Body of pancreas (tissue), 4 donors: ENCODE measurements around the gene SLC28A3. TPM values are rescaled to one million over a fixed set of nuclear protein-coding genes. Genes with fewer than 3 reads are reported as not detected.

Source experiments
- ATAC-seq: fragments of 150-250 bp; one replicate; pipeline ENCODE4 v1.9.1; 2016
- DNase-seq, 4 donors: peaks; one replicate each; pipeline ENCODE4 v3.0.0-alpha.2; 2019
- H3K27ac ChIP-seq, 4 donors: fragments of 200-600 bp; sonication (generic); 1 replicate in 3 of 4; 2 replicates in 1 of 4; pipeline versions ENCODE4 v1.5.1 to v1.6.1; 2016 to 2019; ENCODE audit warnings: mild to moderate bottlenecking in 1 of 4, mixed read lengths in 1 of 4, moderate library complexity in 1 of 4
- H3K27me3 ChIP-seq, 2 donors: fragments of 200-600 bp; sonication (generic); one replicate each; pipeline ENCODE4 v1.6.0; 2016; ENCODE audit warnings: mild to moderate bottlenecking in 1 of 2
- H3K36me3 ChIP-seq, 2 donors: fragments of 200-600 bp; sonication (generic); replicated peaks in 1 of 2; 2 replicates each; pipeline ENCODE4 v1.5.1; 2016; ENCODE audit warnings: low read depth in 2 of 2; ENCODE audit not compliant: insufficient read depth in 1 of 2
- H3K4me1 ChIP-seq: fragments of 200-600 bp; sonication (generic); one replicate; pipeline ENCODE4 v1.6.0; 2016
- H3K4me3 ChIP-seq, 2 donors: fragments of 200-600 bp; sonication (generic); 1 replicate in 1 of 2; 2 replicates in 1 of 2; pipeline ENCODE4 v1.5.1; 2016 to 2019
- H3K9me3 ChIP-seq, 3 donors: fragments of 200-600 bp; sonication (generic); 1 replicate in 2 of 3; 2 replicates in 1 of 3; pipeline ENCODE4 v1.5.1; 2016
- POLR2A ChIP-seq, 3 donors: fragments of 450-650 bp; IDR thresholded peaks; one replicate each; pipeline ENCODE4 v1.6.1; 2016; ENCODE audit warnings: antibody characterized with exemption in 3 of 3, mild to moderate bottlenecking in 2 of 3
- WGBS, 2 donors: methylation state at CpG; one replicate each; pipeline ENCODE4 v1.1.5; 2017; 5-methylcytosine and 5-hydroxymethylcytosine counted together
- intact Hi-C: fragments of 100-400 bp; cut with DNase I; formaldehyde crosslinking; loops from one replicate; pipeline ENCODE4 v1.15.1; 2023
- total RNA-seq, 2 donors: library from RNA; depleted of rRNA; stranded (reverse); fragments of >200 nt; gene quantifications; one replicate each; pipeline ENCODE4 v1.1.0, GENCODE V29; 2016
- TF ChIP-seq, protein P1 (sequence below), 7 experiments: fragments of 450-650 bp in 4 of 7; fragments of 200-600 bp in 3 of 7; sonication (generic) in 3 of 7; IDR thresholded peaks; one replicate each; pipeline ENCODE4 v1.5.1; 2016 to 2019; ENCODE audit warnings: antibody characterized with exemption in 7 of 7

The SLC28A3 gene
- total RNA-seq, 2 donors from 2014 or later: 4.3 to 8.0 TPM

DNA sequence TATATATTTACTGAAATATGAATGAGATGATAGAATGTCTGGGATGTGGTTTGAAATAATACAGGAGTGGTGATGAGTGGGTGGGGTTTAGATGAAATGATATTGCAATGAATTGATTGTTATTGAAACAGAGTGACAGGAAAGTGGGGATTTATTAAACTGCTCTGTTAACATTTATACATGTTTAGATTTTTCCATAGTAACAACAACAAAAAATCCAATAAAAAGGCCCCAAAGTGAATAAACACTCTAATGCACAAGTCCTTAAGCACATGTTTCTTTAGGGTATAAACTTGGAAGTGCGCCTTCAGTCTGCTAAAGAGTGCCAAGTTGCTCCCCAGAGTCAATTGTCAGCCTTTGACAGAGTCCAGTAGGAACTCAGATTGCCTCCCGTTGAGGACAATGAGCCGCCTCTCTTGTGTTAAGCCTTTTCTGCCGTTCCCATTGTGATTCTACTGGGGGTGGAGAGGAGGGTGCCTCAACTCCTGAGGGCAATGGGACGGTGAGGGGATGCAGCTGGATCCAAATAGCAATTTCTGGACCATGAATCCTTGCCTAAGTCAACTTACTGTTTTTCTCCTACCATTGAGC is 112.3 kb downstream of the SLC28A3 start:
- DNase-seq (no peak), ATAC-seq (no peak)
- no peak overlapping the region for H3K27ac ChIP-seq
- intact Hi-C loops: no loop called here
- 72 to 76% methylated on average over 5 of the region's 5 CpGs for WGBS, 2 donors
- H3K27me3 ChIP-seq: no peaks in the 10 kb centered on the region
- H3K9me3 ChIP-seq: no peaks in the 10 kb centered on the region
- H3K36me3 ChIP-seq: no peaks in the 10 kb centered on the region
- H3K4me1 ChIP-seq: peaks cover 8% of the 10 kb centered on the region
- TF ChIP-seq, protein P1, sequence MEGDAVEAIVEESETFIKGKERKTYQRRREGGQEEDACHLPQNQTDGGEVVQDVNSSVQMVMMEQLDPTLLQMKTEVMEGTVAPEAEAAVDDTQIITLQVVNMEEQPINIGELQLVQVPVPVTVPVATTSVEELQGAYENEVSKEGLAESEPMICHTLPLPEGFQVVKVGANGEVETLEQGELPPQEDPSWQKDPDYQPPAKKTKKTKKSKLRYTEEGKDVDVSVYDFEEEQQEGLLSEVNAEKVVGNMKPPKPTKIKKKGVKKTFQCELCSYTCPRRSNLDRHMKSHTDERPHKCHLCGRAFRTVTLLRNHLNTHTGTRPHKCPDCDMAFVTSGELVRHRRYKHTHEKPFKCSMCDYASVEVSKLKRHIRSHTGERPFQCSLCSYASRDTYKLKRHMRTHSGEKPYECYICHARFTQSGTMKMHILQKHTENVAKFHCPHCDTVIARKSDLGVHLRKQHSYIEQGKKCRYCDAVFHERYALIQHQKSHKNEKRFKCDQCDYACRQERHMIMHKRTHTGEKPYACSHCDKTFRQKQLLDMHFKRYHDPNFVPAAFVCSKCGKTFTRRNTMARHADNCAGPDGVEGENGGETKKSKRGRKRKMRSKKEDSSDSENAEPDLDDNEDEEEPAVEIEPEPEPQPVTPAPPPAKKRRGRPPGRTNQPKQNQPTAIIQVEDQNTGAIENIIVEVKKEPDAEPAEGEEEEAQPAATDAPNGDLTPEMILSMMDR (IDR thresholded peaks at IDR 0.05): no peak
- no peak for TF ChIP-seq POLR2A (IDR thresholded peaks at IDR 0.05)
- H3K4me3 ChIP-seq: no peak overlapping the region

- Histone ChIP-seq H3K4me3 (no peak overlapping the region), H3K27ac (no peak overlapping the region), H3K27me3 (no peaks in the 10 kb centered on the region), H3K4me1 (peaks cover 8% of the 10 kb centered on the region), H3K36me3 (no peaks in the 10 kb centered on the region), H3K9me3 (no peaks in the 10 kb centered on the region)
- no peak for TF ChIP-seq POLR2A (IDR thresholded peaks at IDR 0.05)
- TF ChIP-seq, protein P1 (IDR thresholded peaks at IDR 0.05): no peak
- intact Hi-C loops: no loop called here
- no peak for DNase-seq
- ATAC-seq: no peak
- WGBS, 2 donors: 69 to 75% methylated on average over 1 of the region's 1 CpG
Observed at GRCh38 chr9:84226126-84226525, 114.4 kb downstream of the SLC28A3 start.
